H1 (cell line): ENCODE data around the gene PRSS38.

Source experiments
- CREB1 ChIP-seq: IDR thresholded peaks from 2 replicates; pipeline ENCODE4 v1.6.1; 2012; ENCODE audit warnings: inconsistent platforms
- CTCF ChIP-seq, 3 experiments: IDR thresholded peaks; 1 replicate in 2 of 3; 2 replicates in 1 of 3; pipeline versions ENCODE4 v1.5.1 to v1.6.1; 2011; ENCODE audit warnings: low read length in 3 of 3, mild to moderate bottlenecking in 3 of 3, inconsistent platforms in 2 of 3, low read depth in 1 of 3, moderate library complexity in 1 of 3; ENCODE audit not compliant: insufficient read depth in 1 of 3; ENCODE audit errors: control extremely low read depth in 1 of 3
- JUN ChIP-seq: IDR thresholded peaks from 2 replicates; pipeline ENCODE4 v1.6.1; 2011; ENCODE audit warnings: low read depth, mild to moderate bottlenecking, improper control_type of control experiment, low read length
- MAX ChIP-seq: IDR thresholded peaks from 2 replicates; pipeline ENCODE4 v1.6.1; 2012; ENCODE audit warnings: inconsistent platforms
- POLR2AphosphoS5 ChIP-seq: IDR thresholded peaks from 2 replicates; pipeline ENCODE4 v1.6.1; 2011; ENCODE audit warnings: low read depth, low read length
- RAD21 ChIP-seq, 2 experiments: IDR thresholded peaks in 1 of 2; conservative IDR thresholded peaks in 1 of 2; 2 replicates each; pipeline ENCODE4 v1.6.1; 2011; ENCODE audit warnings: low read depth in 2 of 2, low read length in 2 of 2, improper control_type of control experiment in 1 of 2, inconsistent platforms in 1 of 2, mild to moderate bottlenecking in 1 of 2, moderate library complexity in 1 of 2
- TEAD4 ChIP-seq: IDR thresholded peaks from 2 replicates; pipeline ENCODE4 v1.6.1; 2012; ENCODE audit warnings: low read depth, low read length, inconsistent platforms, mixed read lengths
- TF ChIP-seq, protein P1 (sequence below): IDR thresholded peaks from 2 replicates; pipeline ENCODE4 v1.6.1; 2011; ENCODE audit warnings: low read length, improper control_type of control experiment
- TF ChIP-seq, protein P2 (sequence below): IDR thresholded peaks from 2 replicates; pipeline ENCODE4 v1.6.1; 2011; ENCODE audit warnings: low read depth, mild to moderate bottlenecking, low read length; ENCODE audit not compliant: insufficient read depth

- TF ChIP-seq CTCF (IDR thresholded peaks at IDR 0.05; ENCODE audit: control extremely low read depth in 1 of 3, insufficient read depth in 1 of 3, low read depth in 1 of 3, low read length in 3 of 3) = no peak
- TF ChIP-seq POLR2AphosphoS5 = no peak
- TF ChIP-seq, protein P1, sequence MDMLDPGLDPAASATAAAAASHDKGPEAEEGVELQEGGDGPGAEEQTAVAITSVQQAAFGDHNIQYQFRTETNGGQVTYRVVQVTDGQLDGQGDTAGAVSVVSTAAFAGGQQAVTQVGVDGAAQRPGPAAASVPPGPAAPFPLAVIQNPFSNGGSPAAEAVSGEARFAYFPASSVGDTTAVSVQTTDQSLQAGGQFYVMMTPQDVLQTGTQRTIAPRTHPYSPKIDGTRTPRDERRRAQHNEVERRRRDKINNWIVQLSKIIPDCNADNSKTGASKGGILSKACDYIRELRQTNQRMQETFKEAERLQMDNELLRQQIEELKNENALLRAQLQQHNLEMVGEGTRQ = no peak
- TF ChIP-seq RAD21 (IDR thresholded peaks at IDR 0.05 in 1 of 2, conservative IDR thresholded peaks at IDR 0.05 in 1 of 2; ENCODE audit: low read depth in 2 of 2, low read length in 2 of 2) = no peak
- TF ChIP-seq, protein P2, sequence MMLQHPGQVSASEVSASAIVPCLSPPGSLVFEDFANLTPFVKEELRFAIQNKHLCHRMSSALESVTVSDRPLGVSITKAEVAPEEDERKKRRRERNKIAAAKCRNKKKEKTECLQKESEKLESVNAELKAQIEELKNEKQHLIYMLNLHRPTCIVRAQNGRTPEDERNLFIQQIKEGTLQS = no peak
- no peak for TF ChIP-seq TEAD4
- TF ChIP-seq MAX = no peak
- no peak for TF ChIP-seq JUN
- no peak for TF ChIP-seq CREB1
These were observed 67.6 kb downstream of the PRSS38 start for GRCh38 chr1:227883073-227883520.
